Vagina (tissue), 2 donors: ENCODE measurements around the gene ATP8B3. TPM values are rescaled to one million over a fixed set of nuclear protein-coding genes. Genes with fewer than 3 reads are reported as not detected.

Experiments
- DNase-seq, 2 donors: peaks; one replicate each; pipeline ENCODE4 v3.0.0-alpha.2; 2017; ENCODE audit errors: extremely low spot score in 2 of 2
- H3K27ac ChIP-seq: fragments of 200-600 bp; sonication (generic); one replicate; pipeline ENCODE4 v1.5.1; 2019
- H3K27me3 ChIP-seq: fragments of 200-600 bp; sonication (generic); one replicate; pipeline ENCODE4 v1.5.1; 2019
- H3K36me3 ChIP-seq, 2 donors: fragments of 200-600 bp; sonication (generic); one replicate each; pipeline ENCODE4 v1.5.1; 2017 to 2019
- H3K4me1 ChIP-seq: fragments of 200-600 bp; sonication (generic); one replicate; pipeline ENCODE4 v1.5.1; 2019
- H3K4me3 ChIP-seq, 2 donors: fragments of 200-600 bp; sonication (generic); 1 replicate in 1 of 2; 2 replicates in 1 of 2; pipeline ENCODE4 v1.5.1; 2016 to 2019
- H3K9me3 ChIP-seq: fragments of 200-600 bp; sonication (generic); one replicate; pipeline ENCODE4 v1.5.1; 2019
- CTCF ChIP-seq, 3 experiments: fragments of 450-650 bp in 2 of 3; fragments of 200-600 bp in 1 of 3; sonication (generic) in 1 of 3; IDR thresholded peaks; one replicate each; pipeline ENCODE4 v1.5.1; 2017 to 2019; ENCODE audit warnings: antibody characterized with exemption in 3 of 3, mild to moderate bottlenecking in 2 of 3, moderate library complexity in 2 of 3
- POLR2A ChIP-seq, 2 donors: fragments of 450-650 bp; IDR thresholded peaks; one replicate each; pipeline ENCODE4 v1.6.1; 2017; ENCODE audit warnings: antibody characterized with exemption in 2 of 2, mild to moderate bottlenecking in 2 of 2, moderate library complexity in 2 of 2
- POLR2AphosphoS5 ChIP-seq, 2 donors: sonication (generic); formaldehyde crosslinking; IDR thresholded peaks; one replicate each; pipeline ENCODE4 v1.9.0; 2017; ENCODE audit warnings: antibody characterized with exemption in 2 of 2, mild to moderate bottlenecking in 2 of 2, low read depth in 1 of 2; ENCODE audit not compliant: insufficient read depth in 1 of 2
- intact Hi-C: fragments of 100-400 bp; cut with DNase I; formaldehyde crosslinking; loops from one replicate; pipeline ENCODE4 v1.15.1; 2023
- total RNA-seq: library from RNA; depleted of rRNA; stranded (reverse); fragments of >200 nt; gene quantifications from one replicate; pipeline ENCODE4 v1.2.3, GENCODE V29; 2016

ATP8B3 gene
- total RNA-seq, 1 donor from 2014 or later, result 3.2 TPM

- Histone ChIP-seq H3K9me3 (no peaks in the 10 kb centered on the region), H3K27ac (no peak overlapping the region), H3K36me3 (peaks cover 0 to 86% of the 10 kb centered on the region in 2 donors), H3K27me3 (no peaks in the 10 kb centered on the region), H3K4me1 (no peaks in the 10 kb centered on the region), H3K4me3 (no peak overlapping the region)
- intact Hi-C loops, result no loop called here
- no peak for DNase-seq
- TF ChIP-seq POLR2A (IDR thresholded peaks at IDR 0.05), result no peak
- no peak for TF ChIP-seq POLR2AphosphoS5 (IDR thresholded peaks at IDR 0.05; ENCODE audit: insufficient read depth in 1 of 2, low read depth in 1 of 2)
Observed at GRCh38 chr19:1818549-1819195, 6.6 kb upstream of the ATP8B3 start.

- TF ChIP-seq POLR2A (IDR thresholded peaks at IDR 0.05) (no peak), POLR2AphosphoS5 (IDR thresholded peaks at IDR 0.05; ENCODE audit: insufficient read depth in 1 of 2, low read depth in 1 of 2) (no peak), CTCF (IDR thresholded peaks at IDR 0.05) (no peak)
- H3K4me1 ChIP-seq, result peaks cover 10% of the 10 kb centered on the region
- no peaks in the 10 kb centered on the region for H3K9me3 ChIP-seq
- no peak overlapping the region for H3K4me3 ChIP-seq
- no peaks in the 10 kb centered on the region for H3K27me3 ChIP-seq
- intact Hi-C loops, result no loop called here
- H3K27ac ChIP-seq, result no peak overlapping the region
- peaks cover 0 to 78% of the 10 kb centered on the region in 2 donors for H3K36me3 ChIP-seq
- no peak for DNase-seq
Observed at GRCh38 chr19:1817553-1818179, 5.6 kb upstream of the ATP8B3 start.

- Histone ChIP-seq H3K4me1 (peaks cover 14% of the 10 kb centered on the region), H3K4me3 (no peak overlapping the region), H3K36me3 (peaks cover 0 to 70% of the 10 kb centered on the region in 2 donors), H3K27ac (no peak overlapping the region), H3K9me3 (no peaks in the 10 kb centered on the region), H3K27me3 (no peaks in the 10 kb centered on the region)
- intact Hi-C loops, result no loop called here
- no peak for DNase-seq
- no peak for TF ChIP-seq CTCF (IDR thresholded peaks at IDR 0.05)
- no peak for TF ChIP-seq POLR2A (IDR thresholded peaks at IDR 0.05)
- TF ChIP-seq POLR2AphosphoS5 (IDR thresholded peaks at IDR 0.05; ENCODE audit: insufficient read depth in 1 of 2, low read depth in 1 of 2), result no peak
Observed at GRCh38 chr19:1816530-1817298, 4.6 kb upstream of the ATP8B3 start.

- Histone ChIP-seq H3K4me3 (no peak overlapping the region), H3K36me3 (peaks cover 0 to 65% of the 10 kb centered on the region in 2 donors), H3K27ac (no peak overlapping the region), H3K9me3 (no peaks in the 10 kb centered on the region), H3K4me1 (peaks cover 23% of the 10 kb centered on the region), H3K27me3 (no peaks in the 10 kb centered on the region)
- DNase-seq, result no peak
- TF ChIP-seq POLR2AphosphoS5 (IDR thresholded peaks at IDR 0.05; ENCODE audit: insufficient read depth in 1 of 2, low read depth in 1 of 2) (no peak), POLR2A (IDR thresholded peaks at IDR 0.05) (no peak), CTCF (IDR thresholded peaks at IDR 0.05) (no peak)
- intact Hi-C loops, result no loop called here
Observed at GRCh38 chr19:1815605-1816529, 3.8 kb upstream of the ATP8B3 start.
